CD14-positive monocyte (primary cell): Measurements from ENCODE around the gene OR5V1. TPM values are rescaled to one million over a fixed set of nuclear protein-coding genes. Genes with fewer than 3 reads are reported as not detected.

Source experiments
- DNase-seq, 3 donors: peaks; one replicate each; pipeline ENCODE4 v3.0.0-alpha.2; 2011 to 2022
- H2AFZ ChIP-seq: 2 replicates; pipeline ENCODE4 v1.6.0; 2012; ENCODE audit warnings: mild to moderate bottlenecking, low read depth, low read length, inconsistent platforms; ENCODE audit not compliant: insufficient read depth, poor library complexity, severe bottlenecking
- H3K27ac ChIP-seq, 2 donors: 1 replicate in 1 of 2; 2 replicates in 1 of 2; pipeline ENCODE4 v1.5.1; 2012 to 2013; ENCODE audit warnings: low read length in 2 of 2, control low read depth in 1 of 2, inconsistent platforms in 1 of 2, low read depth in 1 of 2, mild to moderate bottlenecking in 1 of 2
- H3K27me3 ChIP-seq, 2 donors: one replicate each; pipeline versions ENCODE4 v1.6.0 to v1.6.1; 2011 to 2013; ENCODE audit warnings: low read length in 2 of 2; ENCODE audit not compliant: control insufficient read depth in 2 of 2, insufficient read depth in 2 of 2
- H3K36me3 ChIP-seq, 2 donors: replicated peaks in 1 of 2; 1 replicate in 1 of 2; 2 replicates in 1 of 2; pipeline versions ENCODE4 v1.5.1 to v1.6.1; 2012 to 2013; ENCODE audit warnings: low read length in 2 of 2, control low read depth in 1 of 2, inconsistent platforms in 1 of 2, mild to moderate bottlenecking in 1 of 2; ENCODE audit not compliant: insufficient read depth in 2 of 2, control insufficient read depth in 1 of 2
- H3K4me1 ChIP-seq, 2 donors: 1 replicate in 1 of 2; 2 replicates in 1 of 2; pipeline versions ENCODE4 v1.5.1 to v1.6.1; 2012 to 2013; ENCODE audit warnings: low read length in 2 of 2, control low read depth in 1 of 2, inconsistent platforms in 1 of 2, mild to moderate bottlenecking in 1 of 2, moderate library complexity in 1 of 2; ENCODE audit not compliant: insufficient read depth in 2 of 2, control insufficient read depth in 1 of 2
- H3K4me2 ChIP-seq: replicated peaks from 2 replicates; pipeline ENCODE3; 2012; ENCODE audit warnings: low read length, moderate library complexity, mild to moderate bottlenecking; ENCODE audit not compliant: poor library complexity, severe bottlenecking; ENCODE audit errors: extremely low read depth
- H3K4me3 ChIP-seq, 3 experiments: fragments of 200-600 bp in 1 of 3; sonication (generic) in 1 of 3; replicated peaks in 1 of 3; 1 replicate in 2 of 3; 2 replicates in 1 of 3; pipeline ENCODE4 v1.5.1; 2011 to 2013; ENCODE audit warnings: low read length in 3 of 3, mild to moderate bottlenecking in 3 of 3, control low read depth in 2 of 3, low read depth in 2 of 3, inconsistent platforms in 1 of 3, moderate library complexity in 1 of 3
- H3K79me2 ChIP-seq: 2 replicates; pipeline ENCODE4 v1.6.0; 2012; ENCODE audit warnings: mild to moderate bottlenecking, control low read depth, inconsistent platforms, low read length, moderate library complexity; ENCODE audit not compliant: insufficient read depth
- H3K9ac ChIP-seq: 2 replicates; pipeline ENCODE4 v1.6.0; 2017; ENCODE audit warnings: low read length, mild to moderate bottlenecking; ENCODE audit not compliant: insufficient read depth, poor library complexity, severe bottlenecking
- H3K9me3 ChIP-seq, 2 donors: replicated peaks in 1 of 2; 1 replicate in 1 of 2; 2 replicates in 1 of 2; pipeline versions ENCODE4 v1.5.1 to v1.6.1; 2012 to 2013; ENCODE audit warnings: low read length in 2 of 2, control low read depth in 1 of 2; ENCODE audit not compliant: control insufficient read depth in 1 of 2, insufficient read depth in 1 of 2
- H4K20me1 ChIP-seq: 2 replicates; pipeline ENCODE4 v1.6.0; 2012; ENCODE audit warnings: mild to moderate bottlenecking, low read length, control low read depth, moderate library complexity; ENCODE audit not compliant: insufficient read depth
- H3K27ac Mint-ChIP-seq, 7 donors: one replicate each; pipeline ENCODE4 v1.8.0; 2020; ENCODE audit warnings: mild to moderate bottlenecking in 7 of 7, mixed read lengths in 7 of 7, moderate library complexity in 6 of 7, inconsistent platforms in 2 of 7
- H3K27me3 Mint-ChIP-seq, 3 donors: one replicate each; pipeline ENCODE4 v1.8.0; 2021 to 2022; ENCODE audit warnings: low read depth in 3 of 3, mild to moderate bottlenecking in 3 of 3, mixed read lengths in 3 of 3, moderate library complexity in 3 of 3, inconsistent platforms in 1 of 3
- H3K36me3 Mint-ChIP-seq, 2 donors: one replicate each; pipeline ENCODE4 v1.8.0; 2020; ENCODE audit warnings: mixed read lengths in 2 of 2, inconsistent platforms in 1 of 2, mild to moderate bottlenecking in 1 of 2
- H3K4me1 Mint-ChIP-seq: one replicate; pipeline ENCODE4 v1.8.0; 2020; ENCODE audit warnings: mild to moderate bottlenecking, mixed read lengths
- H3K4me3 Mint-ChIP-seq, 2 donors: one replicate each; pipeline ENCODE4 v1.8.0; 2020; ENCODE audit warnings: mild to moderate bottlenecking in 2 of 2, mixed read lengths in 2 of 2, moderate library complexity in 1 of 2
- H3K9me3 Mint-ChIP-seq, 7 donors: one replicate each; pipeline ENCODE4 v1.8.0; 2020 to 2022; ENCODE audit warnings: mixed read lengths in 7 of 7, mild to moderate bottlenecking in 6 of 7, moderate library complexity in 6 of 7, inconsistent platforms in 2 of 7
- CTCF ChIP-seq: fragments of 200-600 bp; IDR thresholded peaks from one replicate; pipeline ENCODE4 v1.8.0; 2022; ENCODE audit warnings: antibody characterized with exemption, mild to moderate bottlenecking
- WGBS: methylation state at CpG from one replicate; pipeline ENCODE4 v1.1.5; 2013; ENCODE audit warnings: missing lambda C conversion rate; ENCODE audit not compliant: insufficient coverage; 5-methylcytosine and 5-hydroxymethylcytosine counted together
- intact Hi-C, 2 donors: fragments of 100-400 bp; cut with micrococcal nuclease; formaldehyde crosslinking; loops; one replicate each; pipeline versions ENCODE4 v1.15.0 to v1.15.1; 2023
- polyA plus RNA-seq, 3 donors: library from polyadenylated mRNA; depleted of rRNA in 1 of 3; unstranded in 2 of 3; stranded (reverse) in 1 of 3; fragments of 300-500 nt in 2 of 3; fragments of >200 nt in 1 of 3; fragmentation: Illumina TruSeq in 2 of 3; gene quantifications; 1 replicate in 2 of 3; 2 replicates in 1 of 3; pipeline ENCODE4 v1.2.3, GENCODE V29; 2012 to 2021

Gene OR5V1
- polyA plus RNA-seq, 3 donors: not detected

GRCh38 chr6:29376003-29376402, 7.3 kb upstream of the OR5V1 start:
- intact Hi-C loops: no loop called here

GRCh38 chr6:29375191-29375590, 6.5 kb upstream of the OR5V1 start, which contains the start of gene OR12D3:
Gene OR12D3, minus strand, starts transcription at chr6:29375291. Its CDS starts 4 bp downstream, at chr6:29375287.
- Histone ChIP-seq H3K4me2 (no peak within 1 kb of the TSS), H3K4me1 (no peaks in the 10 kb centered on the region), H3K9ac (no peak within 1 kb of the TSS), H3K4me3 (no peak within 1 kb of the TSS), H3K27ac (no peak within 1 kb of the TSS), H3K36me3 (no peaks in the 10 kb centered on the region), H3K27me3 (no peaks in the 10 kb centered on the region), H2AFZ (no peak within 1 kb of the TSS), H3K79me2 (no peaks in the 10 kb centered on the region), H3K9me3 (no peaks in the 10 kb centered on the region), H4K20me1 (no peaks in the 10 kb centered on the region)
- no peak for TF ChIP-seq CTCF
- no CpG with 5 or more reads among the region's 1 CpG for WGBS
- Mint-ChIP-seq H3K27me3 (peaks cover 0 to 4% (median 2%) of the 10 kb centered on the region in 3 donors), H3K4me1 (no peaks in the 10 kb centered on the region), H3K36me3 (no peaks in the 10 kb centered on the region), H3K4me3 (no peak within 1 kb of the TSS), H3K9me3 (no peaks in the 10 kb centered on the region), H3K27ac (no peak within 1 kb of the TSS)
- intact Hi-C loops: no loop called here
- no peak for DNase-seq

More at GRCh38 chr6:29376003-29376402, 7.3 kb upstream of the OR5V1 start:
- no peaks in the 10 kb centered on the region for H3K36me3 Mint-ChIP-seq
- DNase-seq: no peak
- TF ChIP-seq CTCF: no peak
- H3K4me1 ChIP-seq: no peaks in the 10 kb centered on the region
- no peaks in the 10 kb centered on the region for H3K36me3 ChIP-seq
- H3K9ac ChIP-seq: no peak overlapping the region
- no peak overlapping the region for H2AFZ ChIP-seq
- no peaks in the 10 kb centered on the region for H3K9me3 ChIP-seq
- H3K27ac ChIP-seq: no peak overlapping the region
- H3K4me3 ChIP-seq: no peak overlapping the region
- no peak overlapping the region for H3K4me3 Mint-ChIP-seq
- H3K4me2 ChIP-seq: no peak overlapping the region
- no peaks in the 10 kb centered on the region for H3K27me3 ChIP-seq
- H3K27ac Mint-ChIP-seq: no peak overlapping the region
- H3K9me3 Mint-ChIP-seq: no peaks in the 10 kb centered on the region
- no peaks in the 10 kb centered on the region for H4K20me1 ChIP-seq
- H3K27me3 Mint-ChIP-seq: peaks cover 0 to 4% (median 2%) of the 10 kb centered on the region in 3 donors
- no peaks in the 10 kb centered on the region for H3K79me2 ChIP-seq
- H3K4me1 Mint-ChIP-seq: no peaks in the 10 kb centered on the region
